Embryonic facial prominence (tissue), 1 donor: Measurements from ENCODE around the gene CCDC90B.
"Not testable (repeated sequence)": the region's sequence is repeated elsewhere in the genome, so short reads cannot be mapped to it uniquely, and the experiment has no call there.

Experiments used
- DNase-seq: peaks from one replicate; pipeline ENCODE4 v3.0.0-alpha.2; 2016; ENCODE audit errors: extremely low spot score

CCDC90B gene

GRCh38 chr11:83287631-83288030, 1.5 kb upstream of the CCDC90B start:
- no peak for DNase-seq

GRCh38 chr11:83285151-83285770, 906 bp downstream of the CCDC90B start:
- no peak for DNase-seq

GRCh38 chr11:83284501-83285150, 1.5 kb downstream of the CCDC90B start:
- DNase-seq, result no peak

GRCh38 chr11:83282084-83282716, 4.0 kb downstream of the CCDC90B start:
- DNase-seq, result no peak

GRCh38 chr11:83280256-83280655, 5.9 kb downstream of the CCDC90B start:
- DNase-seq, result no peak

- DNase-seq, result no peak
Measured at GRCh38 chr11:83278351-83278750, 7.8 kb downstream of the CCDC90B start.

- no peak for DNase-seq
Measured at GRCh38 chr11:83275888-83276641, 10.1 kb downstream of the CCDC90B start.

GRCh38 chr11:83272627-83273026, 13.5 kb downstream of the CCDC90B start:
- no peak for DNase-seq

GRCh38 chr11:83271734-83272133, 14.4 kb downstream of the CCDC90B start:
- DNase-seq, result not testable (repeated sequence)

- DNase-seq, result not testable (repeated sequence)
Measured at GRCh38 chr11:83269080-83269479, 17.1 kb downstream of the CCDC90B start.

- no peak for DNase-seq
Measured at GRCh38 chr11:83265331-83265730, 20.8 kb downstream of the CCDC90B start.

- no peak for DNase-seq
Measured at GRCh38 chr11:83259559-83259958, 26.6 kb downstream of the CCDC90B start.

- DNase-seq, result no peak
Measured at GRCh38 chr11:83257761-83258168, 28.4 kb downstream of the CCDC90B start.

GRCh38 chr11:83256602-83257340, 29.4 kb downstream of the CCDC90B start:
- DNase-seq, result no peak

- DNase-seq, result no peak
Measured at GRCh38 chr11:83255366-83255765, 30.8 kb downstream of the CCDC90B start.

- no peak for DNase-seq
Measured at GRCh38 chr11:83252941-83253340, 33.2 kb downstream of the CCDC90B start.

- DNase-seq, result no peak
Measured at GRCh38 chr11:83252266-83252665, 33.9 kb downstream of the CCDC90B start.

GRCh38 chr11:83249972-83250593, 36.1 kb downstream of the CCDC90B start:
- DNase-seq, result peak; percentile 42

- no peak for DNase-seq
Measured at GRCh38 chr11:83249445-83249844, 36.7 kb downstream of the CCDC90B start.

- no peak for DNase-seq
Measured at GRCh38 chr11:83241291-83241946, 44.7 kb downstream of the CCDC90B start.

- DNase-seq, result no peak
Measured at GRCh38 chr11:83238111-83238510, 48.1 kb downstream of the CCDC90B start.
